ENCODE measurements around the gene FRMD4A.

Gene FRMD4A

GRCh38 chr10:13722747-13723653 is 607.7 kb downstream of the FRMD4A start:
- peak; percentile 91 for TF ChIP-seq CEBPB (IDR thresholded peaks at IDR 0.05)
- no peak for TF ChIP-seq REST (IDR thresholded peaks at IDR 0.05; ENCODE audit: low read depth)

GRCh38 chr10:13721486-13721885 is 609.2 kb downstream of the FRMD4A start:
- TF ChIP-seq USF1 (IDR thresholded peaks at IDR 0.05) (no peak), NFIC (IDR thresholded peaks at IDR 0.05) (no peak), EGR1 (IDR thresholded peaks at IDR 0.05) (no peak)

GRCh38 chr10:13720699-13721098 is 610.0 kb downstream of the FRMD4A start:
- TF ChIP-seq CEBPB (IDR thresholded peaks at IDR 0.05) (no peak), RAD21 (IDR thresholded peaks at IDR 0.05; ENCODE audit: low read depth) (no peak), EP300 (IDR thresholded peaks at IDR 0.05; ENCODE audit: borderline replicate concordance) (no peak), TCF12 (IDR thresholded peaks at IDR 0.05; ENCODE audit: low read depth) (no peak), EGR1 (IDR thresholded peaks at IDR 0.05) (no peak), MAX (IDR thresholded peaks at IDR 0.05) (no peak), NFIC (IDR thresholded peaks at IDR 0.05) (no peak), ZBTB7A (IDR thresholded peaks at IDR 0.05; ENCODE audit: low read depth) (no peak), TEAD4 (IDR thresholded peaks at IDR 0.05) (no peak), REST (IDR thresholded peaks at IDR 0.05; ENCODE audit: low read depth) (no peak), CREB1 (IDR thresholded peaks at IDR 0.05; ENCODE audit: low read depth) (no peak), FOXM1 (IDR thresholded peaks at IDR 0.05; ENCODE audit: borderline replicate concordance, low read depth) (no peak), YY1 (IDR thresholded peaks at IDR 0.05; ENCODE audit: low read depth) (no peak), USF1 (IDR thresholded peaks at IDR 0.05) (no peak), TAF1 (IDR thresholded peaks at IDR 0.05; ENCODE audit: low read depth) (no peak)

GRCh38 chr10:13719425-13719824 is 611.3 kb downstream of the FRMD4A start:
- no peak for TF ChIP-seq TCF12 (IDR thresholded peaks at IDR 0.05; ENCODE audit: low read depth)
- TF ChIP-seq NFIC (IDR thresholded peaks at IDR 0.05), result no peak
- TF ChIP-seq MAX (IDR thresholded peaks at IDR 0.05), result no peak
- TF ChIP-seq CEBPB (IDR thresholded peaks at IDR 0.05), result no peak
- TF ChIP-seq EP300 (IDR thresholded peaks at IDR 0.05; ENCODE audit: borderline replicate concordance), result no peak
- no peak for TF ChIP-seq TEAD4 (IDR thresholded peaks at IDR 0.05)
- no peak for TF ChIP-seq EGR1 (IDR thresholded peaks at IDR 0.05)
- no peak for TF ChIP-seq USF1 (IDR thresholded peaks at IDR 0.05)
- no peak for TF ChIP-seq YY1 (IDR thresholded peaks at IDR 0.05; ENCODE audit: low read depth)
- TF ChIP-seq CREB1 (IDR thresholded peaks at IDR 0.05; ENCODE audit: low read depth), result no peak
- TF ChIP-seq ZBTB7A (IDR thresholded peaks at IDR 0.05; ENCODE audit: low read depth), result no peak
- no peak for TF ChIP-seq REST (IDR thresholded peaks at IDR 0.05; ENCODE audit: low read depth)

Data from Ishikawa (cell line).